NT2/D1 (cell line): Measurements from ENCODE around the gene TAF11L4.
"Not testable (repeated sequence)": the region's sequence is repeated elsewhere in the genome, so short reads cannot be mapped to it uniquely, and the experiment has no call there.

Experiments
- DNase-seq: peaks from one replicate; pipeline ENCODE4 v3.0.0-alpha.2; 2011; ENCODE audit warnings: low read depth, low spot score
- H3K27me3 ChIP-seq: 2 replicates; pipeline ENCODE4 v1.6.0; 2011; ENCODE audit warnings: mild to moderate bottlenecking; ENCODE audit not compliant: insufficient read length, insufficient read depth
- H3K36me3 ChIP-seq: 2 replicates; pipeline ENCODE4 v1.6.1; 2011; ENCODE audit warnings: mild to moderate bottlenecking, low read length, mixed read lengths; ENCODE audit not compliant: insufficient read depth, insufficient read length
- H3K4me1 ChIP-seq: 2 replicates; pipeline ENCODE4 v1.5.1; 2011; ENCODE audit not compliant: insufficient read depth, insufficient read length
- H3K4me3 ChIP-seq: 2 replicates; pipeline ENCODE4 v1.5.1; 2011; ENCODE audit warnings: low read depth; ENCODE audit not compliant: insufficient read length
- H3K9ac ChIP-seq: 2 replicates; pipeline ENCODE4 v1.6.0; 2011; ENCODE audit warnings: low read depth; ENCODE audit not compliant: insufficient read length
- H3K9me3 ChIP-seq: 2 replicates; pipeline ENCODE4 v1.5.1; 2011; ENCODE audit warnings: mild to moderate bottlenecking, low read length; ENCODE audit not compliant: insufficient read depth
- SUZ12 ChIP-seq: IDR thresholded peaks from 2 replicates; pipeline ENCODE4 v1.6.1; 2011; ENCODE audit not compliant: insufficient read length, insufficient read depth; ENCODE audit errors: extremely low read depth
- YY1 ChIP-seq: IDR thresholded peaks from 2 replicates; pipeline ENCODE4 v1.6.1; 2011; ENCODE audit not compliant: insufficient read length, insufficient read depth
- ZNF274 ChIP-seq: IDR thresholded peaks from 2 replicates; pipeline ENCODE4 v1.6.1; 2011; ENCODE audit warnings: mild to moderate bottlenecking, low read depth, low read length

The TAF11L4 gene

DNA sequence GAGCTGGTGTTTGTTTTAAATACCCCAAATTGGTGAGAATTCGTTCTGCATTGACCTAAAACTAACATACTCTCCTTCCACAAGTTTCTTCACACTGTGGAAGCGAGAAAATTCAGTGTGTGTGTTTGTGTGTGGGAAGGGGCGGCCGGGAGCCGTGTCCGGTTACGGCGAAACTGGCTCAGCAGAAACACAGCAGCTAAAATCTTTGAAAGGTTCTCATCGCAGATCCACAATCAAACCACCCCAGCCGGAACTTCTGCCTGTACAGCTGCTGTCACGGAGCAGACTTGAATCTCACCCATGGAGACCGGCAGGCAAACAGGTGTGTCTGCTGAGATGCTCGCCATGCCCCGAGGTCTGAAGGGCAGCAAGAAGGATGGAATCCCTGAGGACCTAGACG, at the start of gene TAF11L4:
TAF11L4 (plus strand) TSS at position 301 of the 400 bp plus-strand sequence.
- H3K4me3 ChIP-seq, H3K27me3 ChIP-seq: not testable (repeated sequence)

DNA sequence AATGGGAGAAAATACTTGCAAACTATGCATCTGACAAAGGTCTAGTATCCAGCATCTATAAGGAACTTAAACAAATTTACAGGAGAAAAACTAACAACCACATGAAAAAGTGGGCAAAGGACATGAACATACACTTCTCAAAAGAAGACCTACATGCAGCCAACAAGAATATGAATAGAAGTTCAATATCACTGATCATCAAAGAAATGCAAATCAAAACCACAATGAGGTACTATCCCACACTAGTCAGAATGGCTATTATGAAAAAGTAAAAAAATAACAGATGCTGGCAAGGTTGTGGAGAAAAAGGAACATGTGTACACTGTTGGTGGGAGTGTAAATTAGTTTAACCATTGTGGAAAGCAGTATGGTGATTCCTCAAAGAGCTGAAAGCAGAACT, 46.5 kb upstream of the TAF11L4 start:
- not testable (repeated sequence) for H3K27me3 ChIP-seq, H3K4me3 ChIP-seq, H3K36me3 ChIP-seq, H3K4me1 ChIP-seq, DNase-seq, H3K9ac ChIP-seq, H3K9me3 ChIP-seq

More for the DNA sequence above, at the start of gene TAF11L4:
- H3K36me3 ChIP-seq, H3K9ac ChIP-seq, H3K4me1 ChIP-seq, DNase-seq, H3K9me3 ChIP-seq: not testable (repeated sequence)

DNA sequence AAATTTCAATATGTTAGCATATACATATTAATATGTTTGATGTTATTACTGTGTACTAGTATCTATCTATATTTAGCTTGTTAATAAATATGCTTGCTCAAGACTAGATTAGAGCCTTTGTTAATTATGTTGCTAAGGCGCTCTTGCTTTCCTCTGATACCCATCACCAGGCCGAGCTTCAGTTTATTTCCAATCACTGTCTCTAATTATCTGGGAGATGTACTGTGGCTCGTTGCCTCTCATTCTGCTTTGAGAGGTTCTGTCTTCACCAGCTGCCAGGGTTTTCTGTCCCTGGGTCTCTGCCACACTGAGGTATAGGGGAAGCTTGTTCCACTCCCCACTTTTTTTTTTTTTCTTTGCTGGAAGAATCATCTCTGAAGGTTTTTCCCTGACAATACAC, 44.6 kb upstream of the TAF11L4 start:
- DNase-seq: no peak
- H3K27me3 ChIP-seq: no peaks in the 10 kb centered on the region
- H3K4me1 ChIP-seq: no peaks in the 10 kb centered on the region
- no peak overlapping the region for H3K4me3 ChIP-seq
- H3K9me3 ChIP-seq: no peaks in the 10 kb centered on the region
- H3K36me3 ChIP-seq: no peaks in the 10 kb centered on the region
- TF ChIP-seq YY1: no peak
- TF ChIP-seq SUZ12: no peak
- TF ChIP-seq ZNF274: no peak
- H3K9ac ChIP-seq: no peak overlapping the region

DNA sequence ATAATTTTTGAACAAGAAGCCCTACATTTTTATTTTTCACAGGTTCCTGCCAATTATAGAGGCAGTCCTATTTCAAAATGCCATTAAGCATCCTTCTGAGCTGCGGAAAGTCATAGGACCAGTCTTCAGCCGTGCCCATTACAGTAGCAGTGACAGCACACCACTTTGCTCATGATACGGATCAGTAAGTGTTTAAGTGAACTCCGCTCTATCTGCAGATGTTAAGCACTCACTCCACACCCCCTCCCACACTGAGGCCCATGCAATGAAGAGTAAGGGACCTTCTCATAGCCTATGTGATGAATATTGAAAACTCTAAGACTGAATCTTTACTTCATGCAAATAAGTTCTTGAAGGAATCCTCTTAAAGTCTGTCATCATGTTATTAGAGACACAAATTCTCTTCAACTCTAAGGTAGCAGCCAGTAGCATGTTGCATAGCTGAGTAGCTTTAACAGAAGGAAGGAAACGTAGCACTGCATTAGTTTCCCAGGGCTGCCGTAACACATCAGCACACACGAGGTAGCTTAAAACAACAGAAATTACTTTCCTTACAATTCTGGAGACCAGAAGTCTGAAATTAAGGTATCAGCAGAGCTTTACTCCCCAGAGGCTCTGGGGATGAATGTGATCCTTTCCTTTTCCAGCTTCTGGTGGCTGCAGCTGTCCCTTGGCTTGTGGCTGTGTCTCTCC, 43.9 kb upstream of the TAF11L4 start:
- Histone ChIP-seq H3K9me3 (no peaks in the 10 kb centered on the region), H3K4me3 (no peak overlapping the region), H3K4me1 (no peaks in the 10 kb centered on the region), H3K36me3 (no peaks in the 10 kb centered on the region), H3K9ac (no peak overlapping the region), H3K27me3 (no peaks in the 10 kb centered on the region)
- no peak for DNase-seq
- TF ChIP-seq ZNF274: no peak
- TF ChIP-seq YY1: no peak
- TF ChIP-seq SUZ12: no peak

DNA sequence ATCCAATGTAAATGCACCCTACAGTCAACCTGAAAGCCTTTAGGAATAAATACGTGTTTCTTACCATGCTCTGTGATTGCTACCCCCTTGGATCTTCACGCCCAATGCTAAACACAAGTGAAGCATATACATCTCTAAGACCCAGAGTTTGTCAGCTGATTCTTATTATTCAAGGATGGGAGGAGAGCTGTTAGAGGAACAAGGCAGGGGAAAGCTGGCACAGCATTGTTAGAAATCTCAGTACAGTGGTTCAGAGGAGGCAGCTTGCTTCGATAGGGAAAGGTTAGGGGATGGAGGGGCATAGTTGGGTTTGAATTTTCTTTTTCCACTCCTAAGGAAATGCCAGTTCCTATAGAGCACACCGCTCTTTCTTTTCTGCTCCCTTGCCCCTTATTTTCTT, 40.2 kb upstream of the TAF11L4 start:
- no peaks in the 10 kb centered on the region for H3K36me3 ChIP-seq
- no peaks in the 10 kb centered on the region for H3K9me3 ChIP-seq
- DNase-seq: no peak
- no peaks in the 10 kb centered on the region for H3K27me3 ChIP-seq
- no peaks in the 10 kb centered on the region for H3K4me1 ChIP-seq
- no peak overlapping the region for H3K4me3 ChIP-seq
- TF ChIP-seq ZNF274 (no peak), SUZ12 (no peak), YY1 (no peak)
- H3K9ac ChIP-seq: no peak overlapping the region

DNA sequence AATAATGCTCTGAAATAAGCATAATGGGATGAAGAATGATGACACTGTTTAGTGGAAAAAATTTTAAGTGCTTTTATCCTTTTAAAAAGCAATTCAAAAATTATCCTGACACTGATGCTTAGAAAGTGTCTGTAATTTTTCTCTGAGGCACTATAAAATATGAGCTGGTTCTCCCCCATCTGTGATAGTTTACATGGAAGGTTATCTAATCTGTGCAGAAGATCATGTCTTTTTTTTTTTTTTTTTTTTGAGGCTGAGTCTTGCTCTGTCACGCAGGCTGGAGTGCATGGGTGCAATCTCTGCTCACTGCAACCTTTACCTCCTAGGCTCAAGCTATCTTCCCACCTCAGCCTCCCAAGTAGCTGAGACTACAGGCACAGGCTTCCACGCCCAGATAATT, 38.8 kb upstream of the TAF11L4 start:
- Histone ChIP-seq H3K9me3 (no peaks in the 10 kb centered on the region), H3K27me3 (no peaks in the 10 kb centered on the region), H3K36me3 (no peaks in the 10 kb centered on the region), H3K4me3 (no peak overlapping the region), H3K9ac (no peak overlapping the region), H3K4me1 (no peaks in the 10 kb centered on the region)
- DNase-seq: no peak
- no peak for TF ChIP-seq SUZ12
- TF ChIP-seq ZNF274: no peak
- TF ChIP-seq YY1: no peak

DNA sequence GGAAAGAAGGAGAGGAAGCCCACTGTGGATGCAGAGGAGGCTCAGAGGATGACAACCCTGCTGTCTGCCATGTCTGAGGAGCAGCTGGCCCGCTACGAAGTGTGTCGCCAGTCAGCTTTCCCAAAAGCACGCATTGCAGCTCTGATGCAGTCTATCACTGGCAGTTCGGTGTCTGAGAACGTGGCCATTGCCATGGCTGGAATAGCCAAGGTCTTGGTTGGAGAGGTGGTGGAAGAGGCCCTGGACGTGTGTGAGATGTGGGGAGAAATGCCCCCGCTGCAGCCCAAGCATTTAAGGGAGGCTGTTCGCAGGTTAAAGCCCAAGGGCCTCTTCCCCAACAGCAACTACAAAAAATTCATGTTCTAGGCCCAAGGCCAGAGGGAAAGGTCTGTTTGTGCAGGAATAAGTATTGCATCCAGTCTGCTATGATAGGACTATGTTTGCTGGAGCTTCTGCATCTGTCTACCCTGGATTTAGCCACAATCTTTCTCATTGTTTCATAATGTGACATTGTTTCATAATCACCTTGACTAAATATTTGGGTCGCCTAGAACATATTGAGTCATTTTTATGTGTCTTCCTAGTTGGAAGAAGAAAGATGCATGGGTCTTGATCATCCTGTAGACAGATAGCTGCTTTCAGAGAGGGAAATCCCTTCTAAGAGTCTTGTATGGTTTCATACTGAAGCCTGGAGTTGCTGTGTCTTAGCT, 35.0 kb upstream of the TAF11L4 start:
- DNase-seq, H3K9me3 ChIP-seq, H3K4me3 ChIP-seq, H3K27me3 ChIP-seq, H3K36me3 ChIP-seq, H3K9ac ChIP-seq, H3K4me1 ChIP-seq: not testable (repeated sequence)

DNA sequence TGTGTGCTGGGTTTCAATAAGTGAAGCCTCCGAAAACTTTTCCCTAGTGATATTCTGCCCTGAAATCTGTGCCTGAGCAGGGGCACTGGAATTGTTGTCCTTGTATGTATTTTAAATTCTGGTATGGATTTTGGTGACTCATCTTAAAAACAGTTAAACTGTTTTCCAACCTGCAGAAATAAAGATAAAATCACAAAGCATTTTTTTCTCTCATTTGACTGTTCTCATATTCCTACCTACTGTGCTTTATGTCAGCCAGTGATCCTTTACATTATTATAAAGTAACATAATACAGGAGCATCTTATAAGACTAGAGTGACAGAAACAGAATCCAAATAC, 34.5 kb upstream of the TAF11L4 start:
- TF ChIP-seq ZNF274: no peak
- no peak for TF ChIP-seq YY1
- no peak for TF ChIP-seq SUZ12
- Histone ChIP-seq H3K9ac (no peak overlapping the region), H3K4me3 (no peak overlapping the region), H3K9me3 (no peaks in the 10 kb centered on the region), H3K27me3 (no peaks in the 10 kb centered on the region), H3K4me1 (no peaks in the 10 kb centered on the region), H3K36me3 (no peaks in the 10 kb centered on the region)
- no peak for DNase-seq

DNA sequence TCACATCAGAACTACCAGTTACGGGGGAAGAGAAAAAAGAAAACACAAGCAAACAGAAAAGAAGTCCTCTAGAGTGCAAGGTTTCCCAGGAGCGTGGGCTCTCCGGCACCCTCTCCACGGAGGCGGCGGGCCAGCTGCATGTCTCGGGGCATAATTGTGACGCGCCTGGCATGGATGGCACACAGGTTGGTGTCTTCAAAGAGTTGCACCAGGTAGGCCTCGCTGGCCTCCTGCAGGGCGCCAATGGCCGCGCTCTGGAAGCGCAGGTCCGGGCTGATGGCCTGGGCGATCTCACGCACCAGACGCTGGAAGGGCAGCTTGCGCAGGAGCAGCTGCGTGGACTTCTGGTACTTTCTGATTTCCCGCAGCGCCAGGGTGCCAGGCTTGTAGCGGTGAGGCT, 30.3 kb upstream of the TAF11L4 start:
- H3K4me3 ChIP-seq, DNase-seq, H3K9ac ChIP-seq, H3K36me3 ChIP-seq, H3K9me3 ChIP-seq, H3K4me1 ChIP-seq, H3K27me3 ChIP-seq: not testable (repeated sequence)
